H4 (cell line): ENCODE data around the gene AKAP17A. TPM values are rescaled to one million over a fixed set of nuclear protein-coding genes. Genes with fewer than 3 reads are reported as not detected.

ENCODE experiments used
- DNase-seq: peaks from one replicate; pipeline ENCODE4 v3.0.0-alpha.2; 2015; ENCODE audit warnings: low spot score
- total RNA-seq: library from RNA; depleted of rRNA; stranded (reverse); fragments of >200 nt; shearing (Covaris generic); gene quantifications from 2 replicates; pipeline ENCODE4 v1.2.3, GENCODE V29; 2014

The AKAP17A gene
- total RNA-seq, 1 experiment from 2014 or later = 12.7 TPM

DNA sequence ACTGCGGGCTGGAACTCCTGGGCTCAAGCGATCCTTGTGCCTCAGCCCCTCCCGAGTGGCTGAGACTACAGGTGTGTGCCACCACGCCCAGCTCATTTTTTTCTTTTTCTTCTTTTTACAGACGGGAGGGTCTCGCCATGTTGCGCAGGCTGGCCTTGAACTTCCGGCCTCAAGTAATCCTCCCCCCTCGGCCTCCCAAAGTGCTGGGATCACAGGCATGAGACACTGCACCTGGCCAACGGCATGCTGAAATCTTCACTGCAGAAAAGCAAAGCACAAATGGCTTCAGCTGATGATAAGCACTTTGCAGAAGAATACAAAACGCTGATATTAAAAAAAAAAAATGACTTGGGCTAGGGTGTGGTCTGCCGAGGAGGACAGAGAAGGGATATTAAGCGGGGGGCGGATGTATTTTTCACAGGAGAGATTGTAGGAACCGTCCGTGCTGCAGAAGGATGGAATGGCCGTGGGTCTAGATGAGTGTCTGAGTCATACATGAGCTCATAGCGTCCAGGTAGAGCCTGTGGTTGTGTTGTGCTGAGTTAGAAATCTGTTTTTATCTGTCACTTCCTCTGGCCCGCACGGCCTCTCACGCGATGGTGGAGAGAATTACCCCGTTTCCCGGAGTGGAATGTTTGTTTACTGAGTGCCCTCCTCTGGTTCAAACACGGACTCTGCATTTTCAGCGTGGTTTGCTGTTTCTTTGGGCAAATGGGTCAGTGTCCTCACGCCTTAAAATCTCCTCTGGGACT lies 8.5 kb upstream of the AKAP17A start:
- DNase-seq = peak; percentile 86

DNA sequence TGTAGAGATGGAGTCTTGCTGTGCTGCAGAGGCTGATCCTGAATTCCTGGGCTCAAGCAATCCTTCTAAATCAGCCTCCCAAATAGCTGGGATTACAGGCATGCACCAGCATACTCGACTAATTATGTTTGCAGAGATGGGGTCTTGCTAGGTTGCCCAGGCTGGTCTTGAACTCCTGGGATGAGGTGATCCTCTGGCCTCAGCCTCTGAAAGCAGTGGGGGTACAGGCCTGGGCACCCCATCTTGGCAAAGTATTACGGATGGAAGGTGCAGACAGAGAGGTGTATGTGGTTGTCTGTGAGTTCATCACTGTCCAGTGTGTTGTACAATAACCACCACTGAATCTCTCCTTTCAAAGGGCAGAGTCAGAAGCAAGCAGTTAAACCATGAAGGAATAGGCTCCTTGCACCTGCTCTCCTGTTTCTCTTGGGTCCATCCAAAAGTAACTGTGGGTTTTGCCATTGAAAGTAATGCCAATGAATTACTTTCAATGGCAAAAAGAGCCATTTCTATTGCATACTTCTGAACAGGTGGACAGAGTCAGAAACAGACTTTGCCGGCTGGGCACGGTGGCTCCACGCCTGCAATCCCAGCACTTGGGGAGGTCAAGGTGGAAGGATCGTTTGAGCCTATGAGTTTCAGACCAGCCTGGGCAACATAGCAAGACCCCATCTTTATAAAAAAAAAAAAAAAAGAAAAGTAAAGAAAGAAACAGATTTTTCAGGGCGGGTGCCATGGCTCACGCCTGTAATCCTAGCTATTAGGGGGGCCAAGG lies 7.0 kb upstream of the AKAP17A start:
- no peak for DNase-seq

DNA sequence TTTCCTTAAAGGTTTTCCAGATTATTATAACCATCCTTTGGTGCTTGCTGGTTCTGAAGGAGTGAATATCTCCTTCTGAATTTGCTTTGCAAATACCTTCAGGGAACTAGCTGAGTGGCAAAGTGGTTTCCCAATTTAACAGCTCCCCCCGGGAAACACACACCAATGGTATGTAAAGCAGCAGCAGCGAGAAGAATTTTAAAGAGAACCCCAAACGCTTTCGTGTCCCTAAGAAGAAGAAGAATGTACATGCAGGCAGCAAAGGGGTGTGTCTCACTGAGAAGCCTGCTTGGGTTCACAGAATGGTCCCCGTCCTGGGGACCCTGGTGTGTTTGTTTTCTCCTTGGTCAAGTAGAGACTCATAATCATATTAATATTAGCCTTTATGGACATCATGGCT lies 4.2 kb upstream of the AKAP17A start:
- no peak for DNase-seq

GRCh38 chrX:1589356-1590130 lies 1.9 kb upstream of the AKAP17A start:
- peak; percentile 1 for DNase-seq

DNA sequence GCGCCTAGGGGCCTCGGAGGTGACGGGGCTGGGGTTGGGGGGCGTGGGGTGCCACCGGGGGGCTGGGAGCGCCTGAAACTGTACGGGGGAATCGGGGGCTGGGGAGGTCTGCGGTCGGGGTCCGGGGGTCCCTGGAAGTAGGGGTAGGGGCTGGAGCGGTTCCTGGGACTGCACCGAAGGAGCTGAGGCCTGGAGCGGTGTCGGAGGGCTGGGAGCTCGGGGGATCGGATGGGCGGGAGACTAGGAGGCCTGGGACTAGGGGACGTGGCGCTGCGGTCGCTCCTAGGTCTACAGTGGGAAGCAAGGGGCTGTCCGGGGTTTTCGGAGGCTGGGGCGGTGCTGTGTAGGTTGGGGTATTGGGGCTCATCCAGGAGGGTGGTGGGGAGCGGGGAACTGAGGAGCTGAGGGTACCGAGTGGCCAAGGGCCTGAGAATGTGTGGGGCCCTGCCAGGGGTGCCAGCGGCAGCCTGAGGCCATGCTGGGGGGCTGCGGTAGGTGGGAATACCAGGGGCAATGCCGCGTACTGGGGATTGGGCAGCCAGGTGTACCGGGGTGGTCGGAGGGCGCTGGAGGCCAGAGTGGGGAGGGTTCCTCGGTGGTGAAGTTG lies 562 bp downstream of the AKAP17A start:
- DNase-seq = no peak

DNA sequence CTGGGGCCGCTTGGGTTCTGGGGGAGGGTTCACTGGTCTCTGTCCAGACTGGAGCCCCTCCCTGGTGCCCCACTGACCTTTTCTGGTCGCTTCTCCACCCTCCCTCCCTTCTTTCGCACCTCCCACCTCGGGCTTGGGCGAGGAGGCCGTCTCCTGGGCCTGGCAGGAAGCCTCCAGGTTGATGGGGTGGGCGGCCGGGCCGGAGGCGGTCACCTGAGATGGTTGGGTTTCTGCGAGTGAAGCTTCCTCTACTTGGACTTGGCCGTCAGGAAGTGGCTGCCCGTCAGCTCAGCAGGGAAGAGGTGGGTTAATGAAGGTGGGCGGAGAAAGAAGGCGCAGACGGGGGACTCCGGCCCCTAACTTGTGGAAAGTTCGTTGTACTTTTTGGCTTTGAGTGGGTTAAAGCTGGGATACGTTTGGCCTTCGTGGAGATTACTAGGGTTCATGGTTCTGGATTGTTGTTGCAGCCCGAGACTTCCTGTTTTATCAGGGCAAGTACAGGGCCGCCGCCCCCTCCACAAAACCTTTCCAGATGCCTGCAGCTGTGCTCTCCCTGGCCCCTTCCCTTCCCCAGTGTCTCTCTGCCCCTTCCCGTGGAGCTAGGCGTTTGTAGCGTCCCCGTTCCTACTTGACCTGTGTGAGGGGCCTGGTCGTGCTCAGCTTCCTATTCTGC lies 1.2 kb downstream of the AKAP17A start:
- no peak for DNase-seq

DNA sequence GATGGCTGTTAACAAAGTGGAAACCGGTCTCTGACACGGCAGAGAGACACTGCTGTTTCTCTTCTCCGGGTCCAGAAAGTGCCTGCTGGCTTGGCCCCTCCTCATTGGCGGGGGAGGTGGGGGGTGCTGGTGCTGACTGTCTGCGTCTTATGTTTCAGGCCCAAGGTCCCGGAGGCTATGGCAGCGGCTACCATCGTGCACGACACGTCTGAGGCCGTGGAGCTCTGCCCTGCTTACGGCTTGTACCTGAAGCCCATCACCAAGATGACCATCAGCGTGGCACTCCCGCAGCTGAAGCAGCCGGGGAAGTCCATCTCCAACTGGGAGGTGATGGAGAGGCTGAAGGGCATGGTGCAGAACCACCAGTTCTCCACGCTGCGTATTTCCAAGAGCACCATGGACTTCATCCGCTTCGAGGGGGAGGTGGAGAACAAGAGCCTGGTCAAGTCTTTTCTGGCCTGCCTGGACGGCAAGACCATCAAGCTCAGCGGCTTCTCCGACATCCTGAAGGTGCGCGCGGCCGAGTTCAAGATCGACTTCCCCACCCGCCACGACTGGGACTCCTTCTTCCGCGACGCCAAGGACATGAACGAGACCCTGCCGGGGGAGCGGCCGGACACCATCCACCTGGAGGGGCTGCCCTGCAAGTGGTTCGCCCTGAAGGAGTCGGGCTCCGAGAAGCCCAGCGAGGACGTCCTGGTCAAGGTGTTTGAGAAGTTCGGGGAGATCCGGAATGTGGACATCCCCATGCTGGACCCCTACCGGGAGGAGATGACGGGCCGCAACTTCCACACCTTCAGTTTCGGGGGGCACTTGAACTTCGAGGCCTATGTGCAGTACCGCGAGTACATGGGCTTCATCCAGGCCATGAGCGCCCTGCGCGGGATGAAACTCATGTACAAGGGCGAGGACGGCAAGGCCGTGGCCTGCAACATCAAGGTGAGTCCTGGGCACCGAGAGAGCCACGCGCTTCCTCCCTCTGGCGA lies 2.2 kb downstream of the AKAP17A start:
- no peak for DNase-seq

DNA sequence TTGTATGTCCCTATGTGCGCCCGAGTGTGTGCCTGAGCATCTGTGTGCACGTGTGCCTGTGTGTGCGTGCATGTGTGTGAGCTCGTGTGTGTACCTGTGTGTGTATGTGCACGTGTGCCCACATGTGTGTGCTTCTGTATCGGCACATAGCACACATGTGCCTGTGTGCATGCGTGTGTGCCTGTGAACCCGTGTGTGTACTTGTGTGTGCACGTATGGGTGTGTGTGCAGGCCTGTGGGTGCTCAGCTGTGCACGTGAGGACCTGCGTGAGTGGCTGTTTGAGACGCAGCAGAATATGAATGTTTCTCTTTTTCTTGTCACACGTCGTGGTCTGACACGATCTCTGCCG lies 4.3 kb downstream of the AKAP17A start:
- no peak for DNase-seq

- DNase-seq = no peak
Measured at GRCh38 chrX:1596676-1597344, 5.4 kb downstream of the AKAP17A start.

GRCh38 chrX:1597345-1598020 lies 6.1 kb downstream of the AKAP17A start:
- no peak for DNase-seq

DNA sequence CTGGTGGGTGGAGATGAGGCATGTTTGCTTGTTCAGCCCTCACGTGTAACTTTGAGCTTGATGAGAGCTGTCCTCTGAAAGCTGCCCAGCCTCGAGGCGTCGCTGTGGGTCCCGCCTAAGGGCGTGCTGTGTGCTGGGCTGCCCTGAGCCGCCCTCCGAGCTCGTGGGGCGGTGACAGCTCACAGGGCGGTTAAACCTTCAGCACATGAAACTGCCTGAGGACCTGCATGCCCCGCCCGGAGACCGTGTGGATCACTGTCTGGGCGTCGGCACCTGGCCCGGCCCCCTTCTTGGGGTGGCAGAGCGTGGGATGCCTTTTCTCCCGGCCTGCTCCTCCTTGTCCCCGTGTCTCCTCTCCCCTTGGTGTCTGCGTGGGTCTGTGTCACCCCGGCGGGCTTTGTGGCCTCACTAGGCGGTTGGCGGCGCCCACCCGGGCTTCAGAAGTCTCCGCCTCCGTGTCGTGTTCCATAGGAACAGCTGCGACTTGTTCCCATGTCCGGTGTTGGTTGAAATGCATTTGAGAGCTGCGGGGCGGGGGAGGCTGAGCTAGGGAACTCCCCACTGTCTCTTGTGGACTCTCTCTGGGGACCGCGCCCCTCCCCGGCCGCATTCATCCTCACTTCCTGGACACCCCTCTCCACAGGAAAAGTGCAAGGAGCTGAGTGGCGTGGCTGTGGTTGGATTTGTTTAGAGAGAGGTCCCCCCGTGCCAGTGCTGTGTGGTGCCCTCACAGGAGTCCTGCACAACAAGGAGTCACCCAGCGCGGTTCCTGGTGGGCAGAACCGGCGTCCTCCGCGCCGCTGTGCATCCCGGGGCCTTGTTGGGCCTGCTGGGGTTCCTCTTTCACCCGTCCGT lies 6.8 kb downstream of the AKAP17A start:
- no peak for DNase-seq

- DNase-seq = no peak
Measured at GRCh38 chrX:1598876-1599790, 7.7 kb downstream of the AKAP17A start.

DNA sequence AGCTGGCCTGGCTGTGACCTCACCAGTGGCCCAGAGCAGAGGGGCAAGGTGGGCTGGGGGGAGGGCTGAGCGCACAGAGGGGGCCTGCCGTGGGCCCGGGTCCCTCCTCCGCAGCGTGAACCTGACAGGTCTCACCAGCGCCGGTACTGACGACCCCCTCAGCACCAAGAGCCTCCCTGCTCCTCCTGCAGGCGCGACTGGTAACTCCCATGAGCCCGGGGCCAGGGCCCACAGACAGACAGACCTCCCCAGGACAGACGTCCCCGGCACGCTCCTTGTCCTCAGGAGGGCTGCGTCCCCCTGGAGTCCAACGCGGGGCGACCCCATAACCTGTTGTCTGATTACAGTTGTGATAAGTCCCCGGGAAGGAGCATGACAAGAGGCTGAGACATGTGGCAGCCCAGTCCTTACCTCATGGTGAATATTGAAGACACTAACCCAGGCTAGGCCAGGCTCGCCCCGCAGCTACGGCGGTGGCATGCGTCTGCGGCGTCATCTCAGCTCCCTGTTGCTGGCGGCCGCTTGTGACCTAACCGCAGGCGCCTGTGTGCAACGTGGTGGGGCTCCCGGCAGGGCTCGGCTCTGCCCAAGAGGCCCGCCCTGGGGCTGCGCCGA lies 8.5 kb downstream of the AKAP17A start:
- DNase-seq = no peak

DNA sequence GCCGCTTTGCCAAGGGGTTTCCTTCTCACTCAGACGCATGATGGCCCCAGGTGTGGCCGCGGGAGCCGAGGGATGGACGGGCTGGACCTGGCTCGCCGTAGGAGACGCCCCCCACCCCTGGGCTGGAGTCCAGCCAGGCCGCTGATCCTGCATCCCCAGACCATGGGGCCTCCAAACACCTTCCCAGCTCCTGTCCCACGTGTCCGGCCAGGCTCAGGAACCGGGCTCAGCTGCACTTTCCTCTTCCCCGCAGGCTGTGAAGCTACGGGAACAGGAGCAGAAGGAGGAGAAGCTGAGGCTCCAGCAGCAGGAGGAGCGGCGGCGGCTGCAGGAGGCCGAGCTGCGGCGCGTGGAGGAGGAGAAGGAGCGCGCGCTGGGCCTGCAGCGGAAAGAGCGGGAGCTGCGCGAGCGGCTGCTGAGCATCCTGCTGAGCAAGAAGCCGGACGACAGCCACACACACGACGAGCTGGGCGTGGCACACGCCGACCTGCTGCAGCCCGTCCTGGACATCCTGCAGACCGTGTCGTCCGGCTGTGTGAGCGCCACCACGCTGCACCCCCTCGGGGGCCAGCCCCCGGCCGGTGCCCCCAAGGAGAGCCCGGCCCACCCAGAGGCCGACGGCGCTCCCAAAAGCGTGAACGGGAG lies 9.1 kb downstream of the AKAP17A start:
- no peak for DNase-seq

DNA sequence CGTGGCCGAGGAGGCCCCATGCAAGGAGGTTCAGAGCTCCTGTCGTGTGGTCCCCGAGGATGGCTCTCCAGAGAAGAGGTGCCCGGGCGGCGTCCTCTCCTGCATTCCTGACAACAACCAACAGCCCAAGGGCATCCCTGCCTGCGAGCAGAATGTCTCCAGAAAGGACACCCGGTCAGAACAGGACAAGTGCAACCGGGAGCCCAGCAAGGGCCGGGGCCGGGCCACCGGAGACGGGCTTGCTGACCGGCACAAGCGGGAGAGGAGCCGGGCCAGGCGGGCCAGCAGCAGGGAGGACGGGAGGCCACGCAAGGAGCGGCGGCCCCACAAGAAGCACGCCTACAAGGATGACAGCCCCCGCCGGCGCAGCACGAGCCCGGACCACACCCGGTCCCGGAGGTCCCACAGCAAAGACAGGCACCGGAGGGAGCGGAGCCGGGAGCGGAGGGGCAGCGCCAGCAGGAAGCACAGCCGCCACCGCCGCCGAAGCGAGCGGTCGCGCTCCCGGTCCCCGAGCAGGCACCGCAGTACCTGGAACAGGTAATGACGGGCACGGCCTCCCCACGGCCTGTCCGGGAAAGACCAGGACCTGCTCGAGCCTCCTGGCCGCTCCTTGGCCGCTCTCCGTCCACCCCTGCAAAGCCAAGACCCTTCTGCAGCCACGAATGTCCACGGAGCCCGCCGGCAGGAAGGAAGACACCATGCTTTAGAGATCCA lies 9.8 kb downstream of the AKAP17A start:
- DNase-seq = no peak

DNA sequence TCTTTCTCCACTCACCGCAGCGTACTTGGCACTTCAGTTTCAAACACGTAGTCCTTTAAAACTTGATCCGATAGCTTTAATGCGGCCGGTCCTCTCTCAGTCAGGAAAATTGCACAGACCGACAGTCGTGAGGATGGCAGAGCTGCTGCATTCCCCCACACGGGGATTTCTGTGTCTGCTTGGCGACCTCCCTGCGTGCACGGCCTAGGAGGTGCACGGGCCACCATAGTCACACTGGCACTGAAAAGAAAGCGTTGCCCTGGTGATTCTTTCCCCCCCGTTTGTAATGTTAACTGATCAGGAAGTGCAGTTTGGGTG lies 10.3 kb downstream of the AKAP17A start:
- DNase-seq = no peak
